SK-N-SH treated with all-trans-retinoic acid at 6 μM for 48 hours (cell line): ENCODE measurements around the gene DPH3.

Source experiments
- ATAC-seq: fragments of 200-7000 bp; cut with Tn5 transposase; 3 replicates; pipeline ENCODE4 v1.9.1; 2020; ENCODE audit warnings: mild to moderate bottlenecking, moderate library complexity
- ARNTL ChIP-seq: fragments of 450-650 bp; formaldehyde crosslinking; IDR thresholded peaks from 2 replicates; pipeline ENCODE4 v1.5.0; 2020; ENCODE audit warnings: low read depth, mild to moderate bottlenecking, moderate library complexity, borderline replicate concordance
- BACH2 ChIP-seq: fragments of 250-450 bp; sonication (Bioruptor Pico); IDR thresholded peaks from 2 replicates; pipeline ENCODE4 v1.9.0; 2021; ENCODE audit warnings: mild to moderate bottlenecking, borderline replicate concordance
- CSDC2 ChIP-seq: fragments of 250-450 bp; sonication (Bioruptor Pico); IDR thresholded peaks from 2 replicates; pipeline ENCODE4 v1.5.0; 2020; ENCODE audit warnings: mild to moderate bottlenecking, moderate library complexity
- ESRRG ChIP-seq: fragments of 250-450 bp; sonication (Bioruptor Pico); IDR thresholded peaks from 2 replicates; pipeline ENCODE4 v1.6.1; 2021; ENCODE audit warnings: mild to moderate bottlenecking
- GLIS3 ChIP-seq: fragments of 250-450 bp; sonication (Bioruptor Pico); IDR thresholded peaks from 2 replicates; pipeline ENCODE4 v1.5.0; 2020; ENCODE audit warnings: mild to moderate bottlenecking, moderate library complexity
- ISL1 ChIP-seq: fragments of 250-450 bp; sonication (Bioruptor Pico); IDR thresholded peaks from 2 replicates; pipeline ENCODE4 v2.1.2; 2022; ENCODE audit warnings: mild to moderate bottlenecking, moderate library complexity
- OSR1 ChIP-seq: fragments of 250-450 bp; sonication (Bioruptor Pico); IDR thresholded peaks from 2 replicates; pipeline ENCODE4 v1.8.0; 2022; ENCODE audit warnings: moderate library complexity, mild to moderate bottlenecking, inconsistent platforms
- PPARA ChIP-seq: fragments of 250-450 bp; sonication (Bioruptor Pico); IDR thresholded peaks from 2 replicates; pipeline ENCODE4 v1.5.0; 2020; ENCODE audit warnings: mild to moderate bottlenecking, borderline replicate concordance
- RARB ChIP-seq: fragments of 250-450 bp; sonication (Bioruptor Pico); IDR thresholded peaks from 2 replicates; pipeline ENCODE4 v1.8.0; 2021; ENCODE audit warnings: mild to moderate bottlenecking, moderate library complexity
- SNAI2 ChIP-seq: fragments of 250-450 bp; sonication (Bioruptor Pico); IDR thresholded peaks from 2 replicates; pipeline ENCODE4 v1.5.0; 2020; ENCODE audit warnings: mild to moderate bottlenecking, moderate library complexity
- TCF4 ChIP-seq: fragments of 250-450 bp; sonication (Bioruptor Pico); IDR thresholded peaks from 2 replicates; pipeline ENCODE4 v1.8.0; 2021; ENCODE audit warnings: mild to moderate bottlenecking, moderate library complexity, borderline replicate concordance
- TOX ChIP-seq: fragments of 250-450 bp; sonication (Bioruptor Pico); IDR thresholded peaks from 2 replicates; pipeline ENCODE4 v1.8.0; 2021; ENCODE audit warnings: mild to moderate bottlenecking, moderate library complexity, borderline replicate concordance
- ZC3H10 ChIP-seq: fragments of 250-450 bp; sonication (Bioruptor Pico); IDR thresholded peaks from 2 replicates; pipeline ENCODE4 v1.5.1; 2021; ENCODE audit warnings: mild to moderate bottlenecking, moderate library complexity
- ZFP3 ChIP-seq: fragments of 250-450 bp; sonication (Bioruptor Pico); IDR thresholded peaks from 2 replicates; pipeline ENCODE4 v1.5.0; 2020; ENCODE audit warnings: mild to moderate bottlenecking, moderate library complexity
- ZFP30 ChIP-seq: fragments of 450-650 bp; formaldehyde crosslinking; IDR thresholded peaks from 2 replicates; pipeline ENCODE4 v1.5.0; 2022; ENCODE audit warnings: mild to moderate bottlenecking, moderate library complexity
- ZNF565 ChIP-seq: fragments of 450-650 bp; formaldehyde crosslinking; conservative IDR thresholded peaks from 2 replicates; pipeline ENCODE4 v1.5.0; 2020; ENCODE audit warnings: low read depth, mild to moderate bottlenecking, moderate library complexity
- ZNF70 ChIP-seq: fragments of 450-650 bp; formaldehyde crosslinking; IDR thresholded peaks from 2 replicates; pipeline ENCODE4 v1.5.0; 2020; ENCODE audit warnings: mild to moderate bottlenecking, moderate library complexity
- ZNF8 ChIP-seq: fragments of 450-650 bp; formaldehyde crosslinking; IDR thresholded peaks from 2 replicates; pipeline ENCODE4 v1.5.0; 2020; ENCODE audit warnings: mild to moderate bottlenecking, moderate library complexity
- TF ChIP-seq, protein P1 (sequence below): fragments of 250-450 bp; sonication (Bioruptor Pico); IDR thresholded peaks from 2 replicates; pipeline ENCODE4 v1.8.0; 2021; ENCODE audit warnings: low read depth, mild to moderate bottlenecking, moderate library complexity, borderline replicate concordance
- TF ChIP-seq, protein P2 (sequence below): fragments of 250-450 bp; sonication (Bioruptor Pico); IDR thresholded peaks from 2 replicates; pipeline ENCODE4 v1.5.1; 2020; ENCODE audit warnings: low read depth, mild to moderate bottlenecking, moderate library complexity
- TF ChIP-seq, protein P3 (sequence below): fragments of 250-450 bp; sonication (Bioruptor Pico); IDR thresholded peaks from 2 replicates; pipeline ENCODE4 v1.8.0; 2020; ENCODE audit warnings: mild to moderate bottlenecking, moderate library complexity, borderline replicate concordance
- TF ChIP-seq, protein P4 (sequence below): fragments of 250-450 bp; sonication (Bioruptor Pico); IDR thresholded peaks from 2 replicates; pipeline ENCODE4 v1.5.1; 2021; ENCODE audit warnings: mild to moderate bottlenecking, moderate library complexity

DPH3 gene

DNA sequence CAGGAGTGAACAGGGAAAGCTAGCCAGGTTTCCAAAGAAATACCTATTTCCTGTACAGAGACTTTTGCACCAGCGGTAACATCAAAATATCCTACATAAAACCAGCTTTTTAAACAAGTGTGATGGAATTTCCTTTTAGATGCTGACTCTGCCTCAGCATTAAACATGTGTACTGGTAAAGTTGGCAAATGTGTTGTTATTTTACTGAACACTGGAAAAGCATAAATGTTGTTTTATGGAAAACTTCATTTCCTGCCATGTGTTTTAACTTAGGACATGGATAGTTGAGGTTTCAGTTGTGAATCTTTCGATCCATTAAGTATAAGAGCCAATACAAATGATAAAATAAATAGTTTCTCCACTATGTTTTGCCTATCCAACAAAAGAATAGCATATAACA, 15.9 kb upstream of the DPH3 start:
- TF ChIP-seq GLIS3 (CRISPR knock-in tag) (no peak), PPARA (CRISPR knock-in tag) (no peak), ESRRG (CRISPR knock-in tag) (no peak), ZFP30 (CRISPR knock-in tag) (no peak), ISL1 (CRISPR knock-in tag) (no peak), ZFP3 (CRISPR knock-in tag) (no peak)
- TF ChIP-seq, all 23 proteins: peak for 0
- no peak for ATAC-seq

DNA sequence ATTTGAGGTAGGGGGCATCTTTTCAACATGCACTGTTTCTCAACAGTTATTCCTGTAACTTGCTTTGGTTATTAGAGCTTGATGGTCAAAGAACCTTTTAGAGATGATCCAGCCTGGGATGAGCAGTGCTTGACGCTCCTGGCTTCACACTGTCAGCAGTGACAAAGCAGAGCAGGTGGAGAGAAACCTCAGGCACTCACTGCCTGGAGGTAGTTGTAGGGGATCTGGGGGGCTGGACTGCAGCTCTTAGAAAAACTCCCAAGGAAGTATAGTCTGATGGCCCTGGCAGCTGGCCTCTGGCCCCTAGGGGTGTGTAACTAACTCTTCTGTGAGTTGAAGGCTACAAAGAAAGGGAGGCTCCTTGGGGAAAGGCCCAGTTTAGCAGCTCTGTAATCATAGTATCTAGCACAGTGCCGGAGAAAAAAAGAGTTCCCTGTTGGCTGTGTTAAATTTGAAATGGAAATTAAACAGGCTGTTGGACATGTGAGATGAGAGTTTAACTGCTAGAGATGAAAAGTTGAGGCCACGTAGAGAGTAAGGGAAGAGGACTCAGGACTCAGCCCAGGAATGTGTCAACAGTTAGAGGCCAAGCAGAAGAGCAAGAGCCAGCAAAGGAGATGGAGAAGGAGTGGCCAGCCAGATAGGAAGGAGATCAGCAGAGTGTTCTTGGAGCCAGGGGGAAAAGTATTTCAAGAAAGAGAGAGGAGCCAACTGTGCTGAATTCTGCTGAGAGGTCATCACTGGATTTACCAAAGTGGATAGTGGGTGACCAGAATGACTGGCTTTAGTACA, 14.5 kb upstream of the DPH3 start:
- no peak for ATAC-seq
- TF ChIP-seq ZC3H10 (CRISPR knock-in tag) (no peak), ZNF70 (CRISPR knock-in tag) (no peak), RARB (CRISPR knock-in tag) (no peak), TOX (CRISPR knock-in tag) (no peak), ZNF8 (no peak), ZNF565 (no peak), ZFP30 (CRISPR knock-in tag) (no peak), ZFP3 (CRISPR knock-in tag) (no peak), PPARA (CRISPR knock-in tag) (no peak), SNAI2 (no peak), OSR1 (CRISPR knock-in tag) (no peak), TCF4 (no peak), ESRRG (CRISPR knock-in tag) (no peak), CSDC2 (no peak)
- TF ChIP-seq, protein P1, sequence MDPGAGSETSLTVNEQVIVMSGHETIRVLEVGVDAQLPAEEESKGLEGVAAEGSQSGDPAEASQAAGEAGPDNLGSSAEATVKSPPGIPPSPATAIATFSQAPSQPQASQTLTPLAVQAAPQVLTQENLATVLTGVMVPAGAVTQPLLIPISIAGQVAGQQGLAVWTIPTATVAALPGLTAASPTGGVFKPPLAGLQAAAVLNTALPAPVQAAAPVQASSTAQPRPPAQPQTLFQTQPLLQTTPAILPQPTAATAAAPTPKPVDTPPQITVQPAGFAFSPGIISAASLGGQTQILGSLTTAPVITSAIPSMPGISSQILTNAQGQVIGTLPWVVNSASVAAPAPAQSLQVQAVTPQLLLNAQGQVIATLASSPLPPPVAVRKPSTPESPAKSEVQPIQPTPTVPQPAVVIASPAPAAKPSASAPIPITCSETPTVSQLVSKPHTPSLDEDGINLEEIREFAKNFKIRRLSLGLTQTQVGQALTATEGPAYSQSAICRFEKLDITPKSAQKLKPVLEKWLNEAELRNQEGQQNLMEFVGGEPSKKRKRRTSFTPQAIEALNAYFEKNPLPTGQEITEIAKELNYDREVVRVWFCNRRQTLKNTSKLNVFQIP (CRISPR knock-in tag): no peak
- TF ChIP-seq, protein P2, sequence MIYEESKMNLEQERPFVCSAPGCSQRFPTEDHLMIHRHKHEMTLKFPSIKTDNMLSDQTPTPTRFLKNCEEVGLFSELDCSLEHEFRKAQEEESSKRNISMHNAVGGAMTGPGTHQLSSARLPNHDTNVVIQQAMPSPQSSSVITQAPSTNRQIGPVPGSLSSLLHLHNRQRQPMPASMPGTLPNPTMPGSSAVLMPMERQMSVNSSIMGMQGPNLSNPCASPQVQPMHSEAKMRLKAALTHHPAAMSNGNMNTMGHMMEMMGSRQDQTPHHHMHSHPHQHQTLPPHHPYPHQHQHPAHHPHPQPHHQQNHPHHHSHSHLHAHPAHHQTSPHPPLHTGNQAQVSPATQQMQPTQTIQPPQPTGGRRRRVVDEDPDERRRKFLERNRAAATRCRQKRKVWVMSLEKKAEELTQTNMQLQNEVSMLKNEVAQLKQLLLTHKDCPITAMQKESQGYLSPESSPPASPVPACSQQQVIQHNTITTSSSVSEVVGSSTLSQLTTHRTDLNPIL (CRISPR knock-in tag): no peak
- TF ChIP-seq, protein P3, sequence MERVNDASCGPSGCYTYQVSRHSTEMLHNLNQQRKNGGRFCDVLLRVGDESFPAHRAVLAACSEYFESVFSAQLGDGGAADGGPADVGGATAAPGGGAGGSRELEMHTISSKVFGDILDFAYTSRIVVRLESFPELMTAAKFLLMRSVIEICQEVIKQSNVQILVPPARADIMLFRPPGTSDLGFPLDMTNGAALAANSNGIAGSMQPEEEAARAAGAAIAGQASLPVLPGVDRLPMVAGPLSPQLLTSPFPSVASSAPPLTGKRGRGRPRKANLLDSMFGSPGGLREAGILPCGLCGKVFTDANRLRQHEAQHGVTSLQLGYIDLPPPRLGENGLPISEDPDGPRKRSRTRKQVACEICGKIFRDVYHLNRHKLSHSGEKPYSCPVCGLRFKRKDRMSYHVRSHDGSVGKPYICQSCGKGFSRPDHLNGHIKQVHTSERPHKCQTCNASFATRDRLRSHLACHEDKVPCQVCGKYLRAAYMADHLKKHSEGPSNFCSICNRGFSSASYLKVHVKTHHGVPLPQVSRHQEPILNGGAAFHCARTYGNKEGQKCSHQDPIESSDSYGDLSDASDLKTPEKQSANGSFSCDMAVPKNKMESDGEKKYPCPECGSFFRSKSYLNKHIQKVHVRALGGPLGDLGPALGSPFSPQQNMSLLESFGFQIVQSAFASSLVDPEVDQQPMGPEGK (CRISPR knock-in tag): no peak
- TF ChIP-seq, protein P4, sequence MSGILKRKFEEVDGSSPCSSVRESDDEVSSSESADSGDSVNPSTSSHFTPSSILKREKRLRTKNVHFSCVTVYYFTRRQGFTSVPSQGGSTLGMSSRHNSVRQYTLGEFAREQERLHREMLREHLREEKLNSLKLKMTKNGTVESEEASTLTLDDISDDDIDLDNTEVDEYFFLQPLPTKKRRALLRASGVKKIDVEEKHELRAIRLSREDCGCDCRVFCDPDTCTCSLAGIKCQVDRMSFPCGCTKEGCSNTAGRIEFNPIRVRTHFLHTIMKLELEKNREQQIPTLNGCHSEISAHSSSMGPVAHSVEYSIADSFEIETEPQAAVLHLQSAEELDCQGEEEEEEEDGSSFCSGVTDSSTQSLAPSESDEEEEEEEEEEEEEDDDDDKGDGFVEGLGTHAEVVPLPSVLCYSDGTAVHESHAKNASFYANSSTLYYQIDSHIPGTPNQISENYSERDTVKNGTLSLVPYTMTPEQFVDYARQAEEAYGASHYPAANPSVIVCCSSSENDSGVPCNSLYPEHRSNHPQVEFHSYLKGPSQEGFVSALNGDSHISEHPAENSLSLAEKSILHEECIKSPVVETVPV (CRISPR knock-in tag): no peak

DNA sequence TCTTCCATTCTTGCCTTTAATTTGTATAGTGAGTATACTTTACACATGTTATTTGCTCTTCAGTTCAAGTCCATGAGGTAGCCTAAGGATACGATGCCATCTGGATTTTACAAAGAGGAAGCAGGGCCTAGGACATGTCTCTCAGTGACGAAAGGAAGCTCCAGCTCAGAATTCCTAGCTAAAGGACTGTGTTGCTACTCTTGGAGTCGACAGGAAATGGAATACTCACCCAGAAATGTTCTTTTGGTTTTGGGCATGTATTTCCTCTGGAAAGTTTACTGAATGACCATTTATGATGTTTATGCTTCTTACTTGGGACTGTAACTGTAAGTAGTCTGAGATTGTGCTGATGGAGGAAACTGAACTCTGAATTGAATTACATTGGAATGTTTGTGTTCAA, 12.7 kb upstream of the DPH3 start:
- no peak for ATAC-seq
- TF ChIP-seq, protein P3 (CRISPR knock-in tag): no peak
- TF ChIP-seq ARNTL (CRISPR knock-in tag) (no peak), PPARA (CRISPR knock-in tag) (no peak), ZFP30 (CRISPR knock-in tag) (no peak), ZNF565 (no peak), SNAI2 (no peak), CSDC2 (no peak), BACH2 (no peak), TOX (CRISPR knock-in tag) (no peak), RARB (CRISPR knock-in tag) (no peak), ESRRG (CRISPR knock-in tag) (no peak), ZNF8 (no peak), GLIS3 (CRISPR knock-in tag) (no peak), ZNF70 (CRISPR knock-in tag) (no peak)
- TF ChIP-seq, protein P2 (CRISPR knock-in tag): no peak
- TF ChIP-seq, protein P4 (CRISPR knock-in tag): no peak
- TF ChIP-seq, protein P1 (CRISPR knock-in tag): no peak
